NCI-H446 treated with DMSO at 0.1 percent for 48 hours (cell line): ENCODE data around the gene CCNB3.
"Not testable (repeated sequence)": the region's sequence is repeated elsewhere in the genome, so short reads cannot be mapped to it uniquely, and the experiment has no call there.

Experiments used
- DNase-seq: peaks from one replicate; lab custom pipeline; 2025; lab: John Stamatoyannopoulos, UW

CCNB3 gene, protein sequence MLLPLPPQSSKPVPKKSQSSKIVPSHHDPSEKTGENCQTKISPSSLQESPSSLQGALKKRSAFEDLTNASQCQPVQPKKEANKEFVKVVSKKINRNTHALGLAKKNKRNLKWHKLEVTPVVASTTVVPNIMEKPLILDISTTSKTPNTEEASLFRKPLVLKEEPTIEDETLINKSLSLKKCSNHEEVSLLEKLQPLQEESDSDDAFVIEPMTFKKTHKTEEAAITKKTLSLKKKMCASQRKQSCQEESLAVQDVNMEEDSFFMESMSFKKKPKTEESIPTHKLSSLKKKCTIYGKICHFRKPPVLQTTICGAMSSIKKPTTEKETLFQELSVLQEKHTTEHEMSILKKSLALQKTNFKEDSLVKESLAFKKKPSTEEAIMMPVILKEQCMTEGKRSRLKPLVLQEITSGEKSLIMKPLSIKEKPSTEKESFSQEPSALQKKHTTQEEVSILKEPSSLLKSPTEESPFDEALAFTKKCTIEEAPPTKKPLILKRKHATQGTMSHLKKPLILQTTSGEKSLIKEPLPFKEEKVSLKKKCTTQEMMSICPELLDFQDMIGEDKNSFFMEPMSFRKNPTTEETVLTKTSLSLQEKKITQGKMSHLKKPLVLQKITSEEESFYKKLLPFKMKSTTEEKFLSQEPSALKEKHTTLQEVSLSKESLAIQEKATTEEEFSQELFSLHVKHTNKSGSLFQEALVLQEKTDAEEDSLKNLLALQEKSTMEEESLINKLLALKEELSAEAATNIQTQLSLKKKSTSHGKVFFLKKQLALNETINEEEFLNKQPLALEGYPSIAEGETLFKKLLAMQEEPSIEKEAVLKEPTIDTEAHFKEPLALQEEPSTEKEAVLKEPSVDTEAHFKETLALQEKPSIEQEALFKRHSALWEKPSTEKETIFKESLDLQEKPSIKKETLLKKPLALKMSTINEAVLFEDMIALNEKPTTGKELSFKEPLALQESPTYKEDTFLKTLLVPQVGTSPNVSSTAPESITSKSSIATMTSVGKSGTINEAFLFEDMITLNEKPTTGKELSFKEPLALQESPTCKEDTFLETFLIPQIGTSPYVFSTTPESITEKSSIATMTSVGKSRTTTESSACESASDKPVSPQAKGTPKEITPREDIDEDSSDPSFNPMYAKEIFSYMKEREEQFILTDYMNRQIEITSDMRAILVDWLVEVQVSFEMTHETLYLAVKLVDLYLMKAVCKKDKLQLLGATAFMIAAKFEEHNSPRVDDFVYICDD (N-terminal part only)

GRCh38 chrX:50204364-50204899, at the start of gene CCNB3:
Gene CCNB3, plus strand, starts transcription at chrX:50204765. Its CDS starts 80,399 bp downstream, at chrX:50285164.
- DNase-seq: peak; percentile 69

DNA sequence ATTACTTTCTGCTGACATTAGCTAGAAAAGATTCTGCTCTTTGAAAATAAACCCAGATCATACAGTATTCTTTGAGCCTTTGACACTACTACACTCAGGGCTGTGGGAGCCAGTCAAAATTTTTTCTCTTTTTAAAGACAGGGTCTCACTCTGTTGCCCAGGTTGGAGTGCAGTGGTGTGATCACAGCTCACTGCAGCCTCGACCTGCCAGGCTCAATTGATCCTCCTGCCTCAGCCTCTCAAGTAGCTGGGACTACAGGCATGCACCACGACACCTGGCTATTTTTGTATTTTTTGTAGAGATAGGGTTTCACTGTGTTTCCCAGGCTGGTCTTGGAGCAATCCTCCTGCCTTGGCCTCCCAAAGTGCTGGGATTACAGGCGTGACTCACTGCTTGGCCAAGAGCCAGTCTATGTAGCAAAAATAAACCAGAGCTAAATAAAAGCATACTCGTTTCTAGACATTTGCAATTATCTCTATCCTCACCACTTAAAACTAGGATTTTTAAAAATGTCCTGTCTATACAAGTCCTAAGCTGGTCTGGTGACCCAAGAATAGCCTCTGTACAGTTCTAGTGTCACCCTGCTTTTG, 46.9 kb upstream of the CCNB3 start:
- no peak for DNase-seq

- DNase-seq: no peak
Measured at GRCh38 chrX:50158593-50158992, 46.0 kb upstream of the CCNB3 start.

GRCh38 chrX:50161127-50161526, 43.4 kb upstream of the CCNB3 start:
- DNase-seq: no peak

DNA sequence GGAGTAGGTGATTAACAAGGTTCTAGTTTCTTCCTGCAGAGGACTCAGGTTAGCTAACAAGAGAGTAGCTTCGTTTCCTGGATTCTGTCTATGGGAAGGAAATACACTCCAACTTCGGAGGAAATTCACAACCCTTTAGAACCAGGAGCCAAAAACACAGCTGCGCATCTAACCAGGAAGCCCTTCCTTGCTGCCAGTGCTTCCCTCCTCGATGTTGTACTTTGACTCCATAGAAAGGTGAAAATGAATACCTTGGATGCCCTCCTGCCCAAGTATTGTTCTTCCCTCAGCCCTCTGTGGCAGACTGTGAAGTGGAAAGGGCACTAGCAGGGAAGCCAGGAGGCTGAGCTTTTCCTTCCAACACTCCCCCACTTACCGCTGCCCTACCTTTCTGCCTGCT, 38.8 kb upstream of the CCNB3 start:
- no peak for DNase-seq

DNA sequence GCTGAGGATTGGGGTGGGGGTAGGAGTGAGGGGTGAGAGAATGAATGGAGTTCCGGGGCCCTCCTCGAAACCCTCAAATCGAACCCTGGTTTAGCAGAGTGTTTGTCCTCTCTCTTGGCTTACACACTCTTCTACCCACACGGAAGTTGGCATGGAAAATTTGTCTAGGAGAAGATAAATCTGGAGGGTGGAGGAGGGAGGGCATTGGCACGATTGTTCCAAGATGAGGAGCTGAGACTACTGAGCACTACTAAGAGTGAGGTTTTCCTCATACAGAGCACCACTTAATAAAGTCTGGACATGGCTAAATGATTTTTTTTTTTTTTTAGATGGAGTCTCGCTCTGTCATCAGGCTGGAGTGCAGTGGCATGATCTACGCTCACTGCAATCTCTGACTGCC, 37.2 kb upstream of the CCNB3 start:
- DNase-seq: no peak

- DNase-seq: no peak
Measured at GRCh38 chrX:50168241-50168687, 36.3 kb upstream of the CCNB3 start.

DNA sequence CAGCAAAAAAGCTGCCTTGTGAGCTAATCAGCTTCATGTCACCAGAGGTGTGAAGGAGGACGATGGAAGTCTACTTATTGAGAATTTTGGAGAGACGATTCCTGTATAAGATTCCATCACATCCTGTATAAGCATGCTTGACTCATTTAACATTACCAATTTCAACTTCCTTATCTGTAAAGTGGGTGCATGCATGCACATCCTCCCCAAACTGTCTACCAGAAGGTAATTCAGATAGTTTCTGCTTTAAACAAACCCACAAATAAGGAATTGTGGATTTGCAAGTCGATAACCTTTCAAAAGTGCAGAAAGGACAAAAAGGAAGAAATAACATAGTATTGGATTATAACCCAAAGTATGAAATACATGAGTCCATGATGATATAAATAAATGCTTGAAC, 34.8 kb upstream of the CCNB3 start:
- DNase-seq: no peak

DNA sequence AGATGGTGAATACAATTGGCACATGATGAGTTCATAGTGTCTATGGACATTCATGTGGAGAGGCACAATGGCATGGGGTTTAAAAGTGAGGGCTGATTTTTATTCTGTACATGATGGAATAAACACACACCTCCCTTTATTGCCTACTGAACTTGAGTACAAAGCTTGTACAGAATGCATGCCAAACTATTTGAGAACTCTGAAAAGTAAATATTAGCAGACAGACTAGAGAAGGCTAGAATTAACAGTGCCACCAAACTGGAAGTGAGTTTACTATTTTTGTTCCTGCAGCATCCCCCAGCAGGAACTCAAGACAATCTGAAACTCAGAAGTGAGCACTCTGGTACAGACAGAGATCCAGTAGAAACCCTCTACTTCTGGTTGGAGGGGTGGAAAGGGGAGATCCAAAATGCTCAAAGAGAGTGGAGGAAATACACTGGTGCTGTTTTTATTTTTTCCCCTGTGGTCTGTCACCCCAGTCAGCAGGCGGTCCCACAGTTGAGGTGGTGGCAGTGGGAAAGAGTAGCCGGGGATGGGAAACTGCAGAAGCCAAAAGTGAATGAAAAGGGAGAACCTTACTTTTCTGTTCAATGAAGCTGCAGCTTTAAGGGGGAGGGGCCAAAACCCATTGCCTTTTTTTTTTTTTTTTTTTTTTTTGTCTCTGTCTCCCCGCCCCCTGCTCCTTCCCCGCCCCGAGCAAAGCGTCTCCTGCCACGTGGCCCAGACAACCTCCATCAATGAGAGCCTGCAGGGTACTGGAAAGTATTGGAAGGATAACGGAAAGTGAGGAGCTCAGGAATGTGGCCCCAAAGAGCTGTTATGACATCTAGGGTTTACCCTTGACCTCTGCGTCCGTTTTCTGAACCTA, 24.3 kb upstream of the CCNB3 start:
- no peak for DNase-seq

GRCh38 chrX:50183891-50184290, 20.7 kb upstream of the CCNB3 start:
- DNase-seq: no peak

DNA sequence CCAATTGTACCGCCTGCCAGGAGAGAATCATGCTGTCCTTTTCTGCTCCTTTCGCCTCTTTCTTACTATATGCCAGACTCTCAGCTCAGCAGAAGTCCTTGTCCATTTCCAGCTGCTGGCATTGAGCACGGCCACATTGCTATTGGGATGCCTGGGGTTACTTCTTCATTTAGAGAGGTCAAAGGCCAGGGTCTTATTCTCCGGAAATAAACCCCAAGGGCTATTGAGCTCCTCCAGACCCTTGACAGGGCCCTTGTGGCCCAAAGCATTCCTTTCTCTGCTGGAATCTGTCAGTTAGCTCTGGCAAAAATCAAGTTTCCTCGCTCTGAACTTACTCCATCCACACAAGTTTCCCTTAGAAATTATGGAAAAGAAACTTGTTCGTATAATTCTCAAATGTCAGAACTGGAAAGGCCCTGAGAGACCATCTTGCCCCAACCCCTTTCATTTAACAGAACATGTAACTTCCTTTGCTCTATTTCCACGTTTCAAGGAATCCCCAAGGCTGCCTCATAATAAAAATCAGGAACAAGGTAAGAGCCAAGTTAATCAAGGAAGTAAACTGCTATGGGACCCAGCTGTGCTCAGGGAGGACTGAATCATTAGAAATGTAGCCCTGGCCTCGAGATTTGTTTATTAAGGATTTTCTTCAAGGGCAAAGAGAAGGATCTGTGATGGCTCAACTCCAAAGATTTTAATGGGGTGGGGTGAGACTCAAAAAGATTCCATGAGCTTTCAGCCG, 15.5 kb upstream of the CCNB3 start:
- no peak for DNase-seq

- DNase-seq: no peak
Measured at GRCh38 chrX:50198348-50198747, 6.2 kb upstream of the CCNB3 start.

DNA sequence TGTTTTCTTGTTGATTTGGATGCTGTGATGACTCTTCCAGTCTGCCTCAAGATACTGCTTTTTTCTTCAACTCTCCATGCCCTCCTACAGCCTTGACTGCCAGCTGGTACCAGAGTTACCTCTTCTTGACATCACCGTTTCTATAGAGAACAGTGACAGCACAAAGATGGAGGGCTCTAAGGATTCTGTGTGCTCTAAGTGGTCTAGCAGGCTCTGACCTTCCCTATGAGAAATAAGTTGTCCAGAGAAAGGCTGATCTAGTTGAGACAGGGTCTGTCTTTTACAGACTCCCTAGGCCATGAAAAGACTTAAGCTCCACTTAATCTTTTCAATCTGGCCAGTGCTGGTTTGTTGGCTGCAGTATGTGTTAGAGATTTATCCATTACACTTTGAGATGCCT, 3.7 kb upstream of the CCNB3 start, which contains the start of gene AKAP4:
AKAP4 (minus strand) TSS at position 101 of the 400 bp plus-strand sequence. CDS start 118 bp downstream, outside the sequence.
- no peak for DNase-seq

DNA sequence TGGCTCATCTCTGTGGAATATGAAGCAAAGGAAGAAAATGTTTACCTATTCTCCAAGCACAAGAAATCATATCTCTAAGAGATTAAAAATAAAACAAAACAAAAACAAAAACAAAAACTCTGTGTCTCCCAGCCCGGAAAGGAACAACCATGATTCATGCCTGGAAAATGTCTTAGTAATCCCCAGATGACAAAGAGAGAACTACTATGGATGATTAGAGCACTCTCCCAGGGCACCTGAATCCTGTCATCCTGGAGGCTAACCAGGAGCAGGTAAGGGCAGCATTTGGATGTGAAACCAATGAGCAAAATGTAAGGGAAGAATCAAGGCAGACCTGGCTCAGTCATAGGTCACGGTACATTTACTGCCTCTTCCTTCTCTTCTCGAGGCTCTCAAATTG, 2.0 kb upstream of the CCNB3 start:
- DNase-seq: no peak

DNA sequence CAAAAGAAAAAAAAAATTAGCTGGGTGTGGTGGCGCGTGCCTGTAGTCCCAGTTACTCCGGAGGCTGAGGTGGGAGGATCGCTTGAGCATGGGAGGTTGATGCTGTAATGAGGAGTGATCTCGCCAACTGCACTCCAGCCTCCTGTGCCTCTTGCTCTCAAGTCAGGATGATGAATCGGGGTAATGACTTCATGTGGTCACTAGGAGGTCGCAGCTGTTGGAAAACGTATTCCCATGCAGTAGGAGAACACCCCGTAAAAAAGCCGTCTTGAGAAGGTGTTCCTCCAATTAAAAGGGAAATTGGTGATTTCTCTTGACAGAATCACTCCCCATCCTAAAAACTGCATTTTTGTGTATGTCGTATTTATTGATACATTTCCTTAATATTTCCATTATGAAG, 2.2 kb downstream of the CCNB3 start:
- DNase-seq: no peak

- no peak for DNase-seq
Measured at GRCh38 chrX:50211510-50211909, 6.9 kb downstream of the CCNB3 start.

DNA sequence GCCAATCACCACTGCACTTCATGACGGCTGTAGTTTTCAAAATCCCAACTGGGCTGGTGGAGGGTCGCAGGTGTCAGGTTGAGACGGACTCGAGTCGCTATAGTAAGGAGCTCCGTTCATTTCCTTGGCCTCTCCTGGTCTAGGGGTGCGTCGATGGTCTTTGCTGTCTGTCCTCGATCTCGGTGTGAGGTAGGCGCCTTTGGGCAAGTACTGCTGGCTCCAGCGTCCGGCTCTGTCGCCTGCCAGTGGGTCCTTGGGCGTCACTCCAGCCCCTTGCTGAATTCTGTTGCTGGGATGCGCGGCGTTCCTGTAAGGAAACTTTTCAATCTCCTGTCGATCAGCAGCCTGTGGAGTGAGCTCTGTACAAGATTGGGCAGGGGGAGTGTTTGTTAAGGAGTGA, 76.7 kb downstream of the CCNB3 start:
- no peak for DNase-seq

DNA sequence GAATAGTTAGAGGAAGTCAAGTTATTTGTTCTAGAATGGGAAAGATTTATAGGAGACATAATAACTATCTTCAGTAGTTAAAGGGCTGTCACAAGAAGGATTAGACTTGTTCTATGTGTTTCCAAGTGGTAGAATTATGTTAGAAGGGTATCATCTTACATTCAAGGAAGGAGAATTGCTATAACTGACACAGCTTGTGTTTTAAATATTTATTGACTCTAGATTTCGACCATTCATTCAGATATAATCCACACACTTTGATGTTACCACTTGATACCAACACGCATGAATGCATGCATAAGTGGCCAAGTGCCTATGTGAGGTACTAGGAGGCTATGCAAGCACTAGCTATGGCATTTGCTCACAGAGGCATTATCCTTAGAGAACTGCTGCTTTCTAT, 122.7 kb downstream of the CCNB3 start:
- no peak for DNase-seq

- not testable (repeated sequence) for DNase-seq
Measured at GRCh38 chrX:50332668-50333067, 128.1 kb downstream of the CCNB3 start.

DNA sequence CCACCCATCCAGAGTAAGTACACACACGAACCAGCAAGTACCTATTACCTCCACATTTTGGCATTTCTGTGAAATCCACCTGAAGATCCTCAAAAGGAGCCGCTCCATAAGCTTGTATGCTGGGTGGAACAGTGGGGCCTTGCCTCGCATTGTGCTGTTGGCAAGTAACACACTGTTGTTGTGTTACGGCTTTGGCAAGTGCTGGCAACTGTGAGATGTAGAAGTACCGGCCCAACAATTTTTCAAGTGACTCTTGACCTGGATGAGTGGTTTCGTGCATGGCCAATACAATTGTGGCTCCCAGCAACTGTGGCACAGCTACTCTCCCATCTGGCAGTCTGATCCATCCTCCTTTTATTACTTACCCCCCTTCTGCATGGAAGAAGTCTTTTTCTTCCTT, 128.7 kb downstream of the CCNB3 start:
- DNase-seq: no peak
